ENCODE results near the gene FSTL4.

FSTL4 gene

GRCh38 chr5:133610489-133611356 lies 1.6 kb downstream of the FSTL4 start:
- DNase-seq (ENCODE audit: low read depth, low spot score) = no peak

GRCh38 chr5:133607451-133607850 lies 4.9 kb downstream of the FSTL4 start:
- DNase-seq (ENCODE audit: low read depth, low spot score) = no peak

- no peak for DNase-seq (ENCODE audit: low read depth, low spot score)
Measured at GRCh38 chr5:133606835-133607234, 5.5 kb downstream of the FSTL4 start.

- DNase-seq (ENCODE audit: low read depth, low spot score) = no peak
Measured at GRCh38 chr5:133605323-133605722, 7.0 kb downstream of the FSTL4 start.

GRCh38 chr5:133603711-133604110 lies 8.6 kb downstream of the FSTL4 start:
- DNase-seq (ENCODE audit: low read depth, low spot score) = no peak

- no peak for DNase-seq (ENCODE audit: low read depth, low spot score)
Measured at GRCh38 chr5:133602835-133603380, 9.4 kb downstream of the FSTL4 start.

GRCh38 chr5:133599600-133599999 lies 12.7 kb downstream of the FSTL4 start:
- no peak for DNase-seq (ENCODE audit: low read depth, low spot score)

GRCh38 chr5:133599044-133599443 lies 13.3 kb downstream of the FSTL4 start:
- DNase-seq (ENCODE audit: low read depth, low spot score) = no peak

GRCh38 chr5:133596049-133596448 lies 16.3 kb downstream of the FSTL4 start:
- no peak for DNase-seq (ENCODE audit: low read depth, low spot score)

GRCh38 chr5:133595465-133595864 lies 16.9 kb downstream of the FSTL4 start:
- DNase-seq (ENCODE audit: low read depth, low spot score) = no peak

- no peak for DNase-seq (ENCODE audit: low read depth, low spot score)
Measured at GRCh38 chr5:133589286-133589685, 23.1 kb downstream of the FSTL4 start.

GRCh38 chr5:133582971-133583370 lies 29.4 kb downstream of the FSTL4 start:
- DNase-seq (ENCODE audit: low read depth, low spot score) = no peak

GRCh38 chr5:133581918-133582317 lies 30.4 kb downstream of the FSTL4 start:
- DNase-seq (ENCODE audit: low read depth, low spot score) = no peak

- DNase-seq (ENCODE audit: low read depth, low spot score) = no peak
Measured at GRCh38 chr5:133581348-133581747, 31.0 kb downstream of the FSTL4 start.

GRCh38 chr5:133580618-133581017 lies 31.7 kb downstream of the FSTL4 start:
- DNase-seq (ENCODE audit: low read depth, low spot score) = no peak

- DNase-seq (ENCODE audit: low read depth, low spot score) = no peak
Measured at GRCh38 chr5:133579766-133580165, 32.6 kb downstream of the FSTL4 start.

- no peak for DNase-seq (ENCODE audit: low read depth, low spot score)
Measured at GRCh38 chr5:133569347-133569746, 43.0 kb downstream of the FSTL4 start.

- DNase-seq (ENCODE audit: low read depth, low spot score) = no peak
Measured at GRCh38 chr5:133565993-133566392, 46.3 kb downstream of the FSTL4 start.

GRCh38 chr5:133564921-133565565 lies 47.3 kb downstream of the FSTL4 start:
- DNase-seq (ENCODE audit: low read depth, low spot score) = no peak

GRCh38 chr5:133562554-133562953 lies 49.8 kb downstream of the FSTL4 start:
- no peak for DNase-seq (ENCODE audit: low read depth, low spot score)

- DNase-seq (ENCODE audit: low read depth, low spot score) = no peak
Measured at GRCh38 chr5:133559960-133560359, 52.4 kb downstream of the FSTL4 start.

GRCh38 chr5:133556551-133556950 lies 55.8 kb downstream of the FSTL4 start:
- DNase-seq (ENCODE audit: low read depth, low spot score) = no peak

- no peak for DNase-seq (ENCODE audit: low read depth, low spot score)
Measured at GRCh38 chr5:133554279-133554678, 58.1 kb downstream of the FSTL4 start.
